ENCODE data around the gene ASXL1. TPM values are rescaled to one million over a fixed set of nuclear protein-coding genes. Genes with fewer than 3 reads are reported as not detected.

The ASXL1 gene
- total RNA-seq, 1 donor from 2014 or later: 30.7 TPM

DNA sequence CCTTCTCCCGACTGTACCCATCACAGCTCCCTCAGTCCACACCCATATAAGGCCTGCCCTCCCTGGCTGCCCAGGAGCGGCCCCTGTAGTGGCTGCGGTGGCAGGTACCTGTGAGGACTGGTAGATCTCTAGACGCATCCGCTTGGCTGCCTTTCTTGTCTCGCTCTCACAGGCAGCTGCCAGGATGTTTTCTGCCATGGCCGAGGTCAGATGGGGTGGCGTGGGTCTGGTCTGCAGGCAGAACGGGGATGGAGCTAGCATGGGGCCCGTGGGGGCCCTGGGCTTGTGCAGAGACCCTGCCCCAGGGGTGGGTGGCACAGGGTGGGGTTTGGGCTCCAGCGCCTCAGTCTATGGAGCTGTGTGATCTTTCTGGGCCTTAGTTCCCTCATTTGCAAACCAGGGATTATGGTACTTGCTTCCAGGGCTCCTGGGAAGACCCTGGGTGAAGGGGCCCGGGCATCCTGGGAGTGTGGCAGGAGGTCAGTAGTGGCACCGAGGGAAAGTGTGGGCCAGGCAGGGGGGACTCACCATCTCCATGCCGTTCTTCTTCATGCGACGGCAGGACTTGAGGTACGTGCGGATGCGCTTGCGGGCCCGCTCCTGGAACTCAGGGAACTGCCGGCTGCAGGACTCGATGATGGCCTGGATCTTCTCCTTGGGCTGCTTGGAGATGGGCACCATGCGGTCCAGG is 94.8 kb downstream of the ASXL1 start:
- no peak for DNase-seq (ENCODE audit: low read depth, low spot score)

DNA sequence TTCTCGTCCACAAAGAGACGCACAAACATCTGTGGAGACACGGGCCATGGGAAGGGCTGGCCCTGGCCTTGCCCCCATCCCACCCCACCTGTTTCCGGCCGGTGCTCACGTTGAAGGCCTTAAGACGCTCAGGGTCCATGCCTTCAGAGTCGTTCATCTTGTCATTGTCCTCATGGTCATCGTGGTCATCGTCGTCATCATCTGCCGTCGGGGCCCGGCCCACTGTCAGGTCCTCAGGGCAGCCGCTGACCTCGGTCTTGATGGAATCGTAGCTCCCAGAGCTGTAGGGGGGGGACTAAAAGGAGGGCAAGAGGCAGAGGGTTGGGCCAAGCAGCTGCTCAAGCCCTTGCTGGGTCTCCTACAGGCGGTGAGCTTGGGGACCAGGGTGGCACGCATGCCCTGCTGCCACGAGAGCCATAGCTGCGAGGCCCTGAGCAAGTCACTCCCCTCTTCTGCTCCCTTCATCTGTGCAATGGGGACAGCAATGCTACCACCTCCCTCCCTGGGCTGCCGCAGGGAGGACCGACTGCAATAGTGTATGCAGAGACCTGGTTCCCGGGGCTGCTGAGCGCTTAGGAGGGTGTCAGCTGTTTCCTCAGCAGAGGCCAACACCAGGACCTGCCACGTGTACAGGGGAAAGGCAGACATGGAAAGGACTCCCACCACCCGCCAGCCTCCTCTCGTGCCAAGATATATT is 95.5 kb downstream of the ASXL1 start:
- no peak for DNase-seq (ENCODE audit: low read depth, low spot score)

DNA sequence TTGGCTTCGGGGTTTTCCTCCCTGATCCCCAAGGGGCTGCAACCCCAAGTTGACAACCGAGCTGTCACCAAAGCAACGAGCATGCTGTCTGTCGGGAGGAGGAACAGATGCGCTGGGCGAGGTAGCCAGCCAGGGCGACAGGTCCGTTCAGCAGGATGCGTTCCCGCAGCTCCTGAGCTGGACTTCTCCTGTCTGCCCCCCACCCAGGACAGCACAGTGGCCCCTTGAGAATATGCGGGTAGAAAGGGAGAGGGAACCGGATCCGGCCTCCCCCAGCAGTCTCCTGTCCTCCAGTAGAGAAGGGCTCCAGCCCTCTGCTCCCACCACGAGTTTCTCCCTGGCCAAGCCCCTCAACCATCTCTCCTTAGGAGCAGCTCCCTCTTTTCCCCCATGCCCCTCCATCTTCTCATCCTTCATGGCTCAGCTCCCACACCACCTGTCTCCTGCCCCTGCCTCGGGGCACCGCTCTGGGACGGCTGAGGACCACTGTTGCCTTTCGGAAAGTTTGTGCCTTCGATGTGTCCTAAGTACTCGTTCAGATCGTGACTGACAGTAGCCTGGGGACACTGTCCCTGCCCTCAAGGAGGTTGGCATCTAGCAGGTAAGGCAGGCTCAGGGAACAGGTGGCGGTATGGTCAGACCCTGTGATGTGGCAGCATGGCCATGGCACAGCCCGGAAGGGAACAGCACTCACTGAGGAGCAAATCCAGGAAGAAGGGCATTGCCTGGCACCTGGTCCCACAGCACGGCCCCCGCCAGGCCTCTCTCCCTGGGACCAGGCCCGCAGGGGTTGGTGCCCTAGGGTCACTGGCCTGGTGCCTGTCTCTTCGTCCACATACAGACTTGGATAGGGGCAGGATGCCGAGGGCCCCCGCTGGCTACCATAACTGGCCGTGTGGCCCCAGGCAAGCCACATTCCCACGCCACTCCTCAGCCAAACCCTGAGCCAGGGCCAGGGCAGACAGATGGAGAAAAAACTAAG is 96.3 kb downstream of the ASXL1 start:
- no peak for DNase-seq (ENCODE audit: low read depth, low spot score)

DNA sequence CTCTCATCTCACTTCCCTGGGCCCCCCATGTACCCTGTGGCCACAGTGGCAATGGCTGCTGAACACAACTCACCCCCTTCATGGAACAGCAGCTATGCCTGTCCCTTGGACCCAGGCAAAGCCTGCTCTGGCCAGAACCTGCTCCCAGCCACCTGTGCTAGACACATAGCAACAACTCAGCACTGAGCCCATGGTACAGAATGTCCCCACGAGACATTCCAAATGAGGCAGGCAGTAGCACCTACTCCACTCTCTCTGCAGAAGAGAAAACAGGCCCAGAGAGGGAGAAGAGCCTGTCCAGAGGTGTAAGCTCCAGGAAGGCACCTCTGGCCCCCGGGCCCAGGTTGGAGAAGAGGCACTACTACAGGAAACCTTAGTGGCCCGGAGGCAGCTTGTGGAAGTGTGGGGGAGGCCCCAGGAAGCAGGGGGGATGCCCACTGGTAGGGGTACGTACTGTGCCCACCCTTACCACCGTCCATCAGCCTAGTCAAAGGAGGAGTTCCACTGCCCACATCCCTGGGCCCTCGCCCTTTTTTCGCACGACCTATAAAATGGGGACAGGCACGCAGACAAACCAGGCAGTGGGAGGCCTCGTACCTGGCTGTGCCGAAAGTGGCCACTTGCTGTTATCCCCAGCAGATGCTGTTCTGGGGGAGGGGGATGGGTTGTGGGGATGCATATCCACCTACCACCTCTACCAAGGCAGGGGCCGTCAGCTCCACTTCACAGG is 97.2 kb downstream of the ASXL1 start:
- no peak for DNase-seq (ENCODE audit: low read depth, low spot score)

DNA sequence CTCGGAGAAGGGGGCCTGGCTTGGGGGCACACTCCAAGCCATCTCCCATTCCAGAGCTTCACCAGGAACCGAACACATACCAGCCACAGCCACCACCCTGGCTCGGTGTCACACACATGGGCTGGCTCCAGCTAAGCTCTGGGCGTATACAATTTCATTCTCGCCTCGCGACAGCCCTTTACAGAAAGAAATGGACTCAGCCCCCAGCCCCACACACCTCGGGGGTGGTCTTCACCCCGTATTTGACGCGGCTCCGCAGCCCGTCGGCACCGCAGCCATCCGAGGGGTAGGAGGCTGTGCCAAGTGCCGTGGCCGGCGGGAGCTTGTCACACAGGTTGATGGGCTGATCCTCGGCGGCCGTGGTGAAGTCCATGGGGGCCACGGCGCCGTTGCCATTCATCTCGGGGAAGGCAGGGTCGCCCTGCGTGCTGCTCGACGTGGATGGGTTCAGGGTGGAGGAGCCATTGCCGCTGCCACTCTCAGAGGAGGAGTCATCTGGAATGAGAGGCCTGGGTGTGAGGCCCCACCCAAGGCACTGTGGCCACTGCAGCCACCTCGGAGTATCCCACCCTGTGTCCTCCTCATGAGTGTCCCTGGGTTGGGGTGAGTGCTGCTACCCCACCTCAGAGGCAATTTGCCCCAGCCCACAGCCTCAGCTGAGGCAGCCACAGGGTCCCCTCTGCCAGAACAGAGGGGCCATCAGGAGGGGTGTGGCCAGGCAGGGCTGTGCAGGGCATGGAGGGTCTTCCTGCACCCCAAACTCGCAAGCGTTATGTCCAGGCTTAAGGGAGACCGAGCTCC is 98.0 kb downstream of the ASXL1 start:
- no peak for DNase-seq (ENCODE audit: low read depth, low spot score)

DNA sequence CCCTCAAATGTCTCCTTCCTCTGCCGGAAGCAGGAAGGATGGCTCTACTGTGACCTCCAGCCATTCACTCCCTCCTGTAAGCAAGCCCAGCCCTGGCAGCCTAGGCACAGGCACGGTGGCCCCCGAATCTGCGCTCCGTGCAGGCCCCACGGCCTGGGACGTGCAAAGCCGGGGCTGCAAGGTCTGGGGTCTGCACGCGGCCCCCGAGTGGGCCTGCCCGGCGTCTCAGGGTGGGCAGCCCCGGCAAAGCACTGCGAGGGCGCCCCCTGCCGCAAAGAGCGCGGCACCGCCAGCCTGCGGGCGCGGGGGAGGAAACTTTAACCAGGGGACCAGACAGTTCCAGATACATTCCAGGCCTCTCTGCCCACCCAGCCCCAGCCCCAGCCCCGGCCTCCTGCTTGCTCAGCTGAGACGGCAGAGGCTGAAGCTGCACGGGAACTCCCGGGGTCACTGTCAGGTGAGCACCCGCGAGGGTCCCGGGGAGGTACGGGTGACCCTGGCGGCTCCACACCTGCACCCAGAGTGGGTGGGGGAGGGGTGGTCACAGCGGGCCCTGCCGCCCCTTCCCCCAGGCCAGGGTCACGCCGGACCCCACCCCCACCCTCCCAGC is 98.8 kb downstream of the ASXL1 start:
- no peak for DNase-seq (ENCODE audit: low read depth, low spot score)

DNA sequence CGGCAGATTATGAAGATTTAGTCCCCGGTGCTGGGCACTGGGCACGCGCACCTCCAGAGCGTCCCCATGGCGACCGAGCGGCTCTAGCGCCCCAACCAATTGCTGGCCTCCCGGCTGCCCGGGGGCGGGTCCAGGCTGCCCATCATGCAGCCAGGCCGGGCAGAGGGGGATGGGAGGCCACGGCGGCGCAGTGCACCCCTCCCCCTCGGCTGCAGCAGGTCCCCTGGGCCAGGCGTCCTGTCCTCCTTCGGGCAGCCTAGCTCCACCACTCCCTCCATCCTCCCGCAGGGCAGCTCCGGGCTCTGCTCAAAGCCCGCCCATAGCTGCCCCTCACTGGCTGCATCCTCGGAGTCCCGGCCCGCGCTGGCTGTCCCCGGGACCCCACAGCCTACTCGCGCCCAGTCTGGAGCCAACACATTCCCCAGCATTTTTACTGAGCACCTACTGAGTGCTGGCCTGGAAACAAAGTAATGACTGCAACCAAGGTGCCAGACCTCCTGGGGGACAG is 99.4 kb downstream of the ASXL1 start:
- DNase-seq (ENCODE audit: low read depth, low spot score): no peak

DNA sequence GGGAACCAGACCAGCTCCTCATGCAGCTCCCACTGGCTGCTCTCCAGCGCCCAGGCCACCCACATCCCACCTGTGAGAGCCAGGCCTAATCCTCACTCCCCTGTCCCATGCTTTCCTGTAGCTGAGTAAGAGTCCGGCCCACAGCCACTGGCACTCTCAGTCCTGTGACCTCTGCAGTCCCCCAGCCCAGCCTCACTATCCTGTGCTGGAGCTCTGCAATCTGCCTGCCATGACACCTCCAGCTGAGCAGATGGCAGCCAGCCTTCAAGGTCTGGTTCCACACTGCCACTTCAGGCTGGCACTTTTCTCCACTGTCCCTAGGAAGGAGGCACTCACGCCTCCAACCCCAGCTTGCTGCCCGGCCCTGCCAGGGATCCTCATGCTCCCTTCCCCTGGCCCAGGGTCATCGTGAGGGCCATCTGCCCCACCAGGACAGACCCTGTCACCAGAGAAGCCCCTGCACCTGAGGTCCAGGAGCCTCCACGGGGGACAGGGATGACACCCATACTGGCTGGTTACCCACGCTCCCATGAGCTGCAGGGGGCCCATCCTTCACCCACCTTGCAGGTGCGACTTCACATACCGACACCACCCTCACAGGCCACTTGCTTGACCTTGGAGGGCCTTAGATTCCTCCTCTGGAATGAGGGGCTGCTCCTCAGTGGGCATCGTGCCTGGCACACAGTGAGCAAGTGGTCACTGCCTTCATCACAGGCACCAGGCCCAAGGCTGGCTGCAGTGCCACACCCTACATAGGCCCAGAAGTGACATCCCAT is 100.1 kb downstream of the ASXL1 start:
- DNase-seq (ENCODE audit: low read depth, low spot score): no peak

DNA sequence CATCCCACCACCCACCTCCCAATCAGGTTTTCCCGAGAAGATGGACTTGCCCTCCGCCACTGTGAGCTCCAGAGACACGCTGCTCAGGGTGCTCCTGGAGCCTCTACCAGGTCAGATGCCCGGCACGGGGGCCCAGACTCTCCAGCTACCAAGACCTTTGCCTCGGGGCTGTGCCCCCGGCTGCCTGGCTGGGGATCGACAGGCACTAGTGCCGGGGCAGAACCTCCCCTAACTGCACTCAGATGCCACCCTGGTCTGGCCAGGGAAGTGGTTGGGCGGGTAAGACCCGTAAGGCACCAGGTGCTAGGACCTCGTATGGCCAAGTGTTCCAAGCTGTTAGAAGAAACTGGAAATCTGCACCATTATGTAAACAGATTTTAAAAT is 100.7 kb downstream of the ASXL1 start:
- no peak for DNase-seq (ENCODE audit: low read depth, low spot score)

DNA sequence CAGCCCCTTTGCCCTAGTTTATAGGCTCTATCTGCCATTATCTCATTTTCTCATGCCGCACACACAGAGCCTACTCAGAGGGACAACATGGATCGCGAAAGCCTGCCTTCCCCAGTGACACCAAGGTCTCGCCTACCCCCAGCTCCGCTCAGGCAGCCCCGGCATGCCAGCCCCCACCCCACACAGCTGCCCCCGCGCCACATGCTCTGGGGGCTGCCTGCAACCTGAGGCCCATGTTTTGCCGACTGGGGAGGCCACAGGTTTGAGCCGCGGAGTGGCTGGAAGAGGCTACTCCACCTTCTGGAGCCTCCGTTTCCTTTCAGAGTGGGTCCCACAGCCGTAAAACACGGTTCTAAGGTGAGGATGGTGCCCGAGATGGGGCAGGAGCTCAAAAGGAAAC is 102.1 kb downstream of the ASXL1 start:
- no peak for DNase-seq (ENCODE audit: low read depth, low spot score)

DNA sequence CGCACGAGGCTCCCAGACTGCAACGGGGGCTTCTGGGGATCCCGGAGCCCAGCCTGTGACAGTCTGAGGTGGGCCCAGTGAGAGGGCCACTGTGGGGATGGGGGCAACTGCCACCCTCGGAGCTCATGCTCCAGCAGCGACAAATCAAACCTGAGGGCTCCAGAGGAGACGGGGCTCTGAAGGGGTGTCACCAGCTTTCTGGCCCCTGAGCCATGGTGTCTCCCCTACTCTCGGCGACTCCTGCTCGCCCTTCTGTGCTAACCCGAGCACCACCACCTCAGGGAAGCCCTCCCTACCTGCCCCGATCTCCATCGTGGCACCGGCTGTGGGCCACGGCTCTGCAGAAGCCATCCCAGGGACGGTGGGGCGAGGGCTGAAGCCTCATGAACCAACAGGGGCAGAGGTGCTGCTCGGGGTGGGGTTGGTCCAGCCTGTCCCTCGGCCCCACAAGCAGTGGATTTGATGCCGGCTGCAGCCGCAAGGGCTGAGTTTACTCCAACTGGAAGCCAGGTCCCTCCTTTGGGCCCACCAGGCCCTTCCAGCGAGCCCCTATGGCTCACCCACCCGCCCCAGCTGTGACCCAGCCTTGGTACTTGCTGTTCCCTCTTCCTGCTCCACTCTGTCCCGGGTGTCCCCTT is 102.7 kb downstream of the ASXL1 start:
- DNase-seq (ENCODE audit: low read depth, low spot score): no peak

DNA sequence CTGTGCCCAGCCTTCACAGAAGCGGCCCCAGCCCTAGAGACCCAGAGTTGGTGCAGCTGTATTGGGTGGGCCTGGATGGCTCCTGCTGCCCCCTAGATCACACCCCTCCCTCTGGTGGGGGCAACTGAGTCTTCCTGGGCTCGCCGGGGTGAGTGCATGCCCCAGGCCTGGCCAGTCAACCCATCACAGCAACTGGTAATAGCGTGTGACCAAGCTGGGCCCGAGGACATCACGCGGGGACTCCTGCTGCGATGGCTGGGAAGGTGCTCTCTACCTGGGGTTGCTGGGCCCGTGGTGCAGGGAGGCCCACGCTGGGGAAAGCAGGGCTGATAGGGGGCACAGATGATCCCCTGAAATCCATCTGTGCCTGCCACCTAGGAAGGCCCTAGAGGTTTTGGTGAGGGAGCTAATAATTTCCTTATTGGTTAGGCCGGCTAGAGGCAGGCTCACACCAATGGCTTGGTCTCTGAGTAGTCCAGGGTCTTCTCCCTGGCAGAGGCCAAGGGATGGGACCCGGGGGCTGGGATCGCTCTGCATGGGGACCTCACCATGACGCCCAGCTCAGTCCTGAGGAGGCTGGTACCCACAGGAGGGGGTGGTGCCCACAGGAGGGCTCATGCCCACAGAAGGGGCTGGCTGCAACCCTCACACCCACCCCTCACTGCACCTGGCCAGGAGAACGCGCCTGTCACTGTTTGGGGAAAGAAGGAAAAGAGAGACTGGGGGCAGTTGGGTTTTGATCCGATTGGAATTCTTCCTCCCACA is 103.9 kb downstream of the ASXL1 start:
- no peak for DNase-seq (ENCODE audit: low read depth, low spot score)

DNA sequence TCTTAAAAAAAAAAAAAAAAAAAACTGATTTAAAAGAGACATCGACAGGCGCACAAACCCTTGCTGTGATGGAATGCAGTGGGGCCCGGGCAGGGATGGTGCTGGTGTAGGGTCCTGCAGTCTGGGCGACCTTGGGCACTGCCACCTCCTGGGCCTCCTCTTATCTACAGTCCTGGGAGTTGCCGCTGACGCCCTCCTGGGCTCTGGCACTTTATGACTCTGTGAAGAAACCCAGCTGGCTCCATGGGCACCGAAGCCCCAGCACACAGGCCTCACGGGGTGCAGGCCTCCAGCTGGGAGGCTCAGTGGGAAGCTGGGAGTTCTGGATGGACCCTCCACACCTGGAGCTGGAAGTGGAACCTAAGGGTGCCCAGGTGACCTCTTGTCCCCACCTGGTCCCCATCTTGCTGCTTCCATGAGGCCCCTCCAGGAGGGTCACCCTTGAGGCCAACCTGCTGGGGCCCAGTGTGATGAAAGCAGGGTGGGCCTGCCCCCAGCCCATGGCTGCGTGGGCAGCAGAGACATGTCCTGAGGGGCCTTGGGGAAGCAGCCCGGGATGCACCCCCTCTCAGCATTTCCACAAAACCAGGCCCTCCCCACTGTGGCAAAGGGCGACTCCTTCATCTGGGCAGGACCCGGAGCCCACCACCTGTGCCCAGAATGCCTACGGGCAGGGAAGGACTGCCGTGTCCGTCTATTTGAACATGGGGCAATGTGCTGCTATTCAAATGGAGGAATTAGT is 104.9 kb downstream of the ASXL1 start:
- DNase-seq (ENCODE audit: low read depth, low spot score): no peak

DNA sequence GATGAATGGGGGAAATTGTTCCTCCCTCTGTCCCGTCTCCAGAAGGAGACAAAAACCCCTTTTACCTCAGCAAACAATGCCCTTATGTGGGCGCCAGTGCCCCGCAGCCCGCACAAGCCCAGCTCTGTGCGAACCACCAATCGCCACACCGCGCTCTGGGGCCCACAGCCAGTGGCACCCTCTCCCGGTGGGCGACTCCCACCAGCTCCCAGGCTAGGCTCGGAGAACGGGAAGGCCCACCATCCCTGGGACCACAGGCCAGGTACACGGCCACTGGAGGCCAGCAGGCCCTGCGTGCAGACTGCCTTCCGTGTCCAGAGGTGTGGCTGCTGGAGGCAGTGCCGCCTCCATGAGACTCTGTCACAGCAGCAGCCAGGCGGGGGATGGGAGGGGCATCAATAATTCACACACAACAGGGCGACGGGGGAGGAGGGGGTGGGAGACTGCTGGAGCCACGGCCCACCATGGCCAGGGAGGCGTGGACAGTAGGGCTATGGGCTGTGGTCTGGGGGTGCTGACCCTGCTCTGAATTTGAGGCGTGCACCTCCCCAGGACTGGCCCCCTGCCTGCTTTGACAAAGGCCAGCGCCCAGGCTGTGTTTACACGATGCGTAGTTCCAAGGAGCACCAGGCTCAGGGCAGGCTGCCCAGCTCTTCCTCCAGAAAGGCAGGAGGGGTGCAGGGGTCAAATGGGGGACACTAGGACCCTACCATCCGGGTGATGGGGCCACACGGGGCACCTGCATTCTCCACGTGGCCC is 105.7 kb downstream of the ASXL1 start:
- DNase-seq (ENCODE audit: low read depth, low spot score): no peak

DNA sequence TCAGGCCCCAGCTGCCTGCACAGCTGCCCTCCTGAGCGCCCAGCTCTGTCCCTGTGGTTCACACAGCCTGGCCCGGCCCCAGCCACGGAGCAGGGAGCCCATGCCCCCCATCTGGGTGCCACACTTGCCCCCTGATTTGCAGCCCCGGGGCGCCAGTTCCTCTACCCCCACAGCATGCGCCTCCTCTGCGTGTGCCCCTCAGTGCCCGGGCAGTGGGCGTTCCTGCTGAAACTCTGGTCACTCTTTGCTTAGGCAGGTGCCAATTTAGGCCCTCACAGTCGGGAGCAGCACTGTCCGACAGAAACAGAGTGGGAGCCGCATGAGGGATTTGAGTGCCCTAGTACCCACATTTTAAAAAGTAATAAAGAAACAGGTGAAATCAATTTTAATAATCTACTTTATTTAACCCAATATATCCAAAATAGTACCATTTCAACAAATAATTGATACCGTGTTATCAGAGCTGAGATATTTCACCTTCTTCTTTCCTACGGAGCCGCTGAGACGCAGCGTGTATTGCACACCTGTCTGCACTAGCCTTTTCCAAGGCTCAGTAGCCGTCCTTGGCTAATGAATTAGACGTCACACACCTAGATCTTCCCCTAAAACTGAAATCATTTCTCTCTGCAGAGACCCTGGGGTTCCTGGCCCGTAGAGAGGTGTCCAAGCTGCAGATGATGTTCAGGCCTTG is 106.4 kb downstream of the ASXL1 start:
- no peak for DNase-seq (ENCODE audit: low read depth, low spot score)

All from pulmonary artery endothelial cell (primary cell).